ENCODE results near the gene AFF2. TPM values are rescaled to one million over a fixed set of nuclear protein-coding genes. Genes with fewer than 3 reads are reported as not detected.

AFF2 gene
- total RNA-seq, 1 experiment from 2014 or later = 0.05 TPM

GRCh38 chrX:148715361-148715760 is 214.9 kb downstream of the AFF2 start:
- Histone ChIP-seq H3K9me2 (ENCODE audit: insufficient read depth) (no peaks in the 10 kb centered on the region), H3K27me3 (ENCODE audit: insufficient read depth, low read length) (no peaks in the 10 kb centered on the region), H2AFZ (ENCODE audit: low read depth, low read length, poor library complexity, severe bottlenecking) (no peak overlapping the region), H3K4me2 (ENCODE audit: low read length) (no peak overlapping the region), H4K20me1 (ENCODE audit: insufficient read depth) (no peaks in the 10 kb centered on the region), H3K27ac (ENCODE audit: low read depth, low read length) (no peak overlapping the region), H3K9ac (ENCODE audit: low read length) (no peak overlapping the region), H3K36me3 (ENCODE audit: control insufficient read depth in 1 of 2, insufficient read depth in 2 of 2, low read length in 2 of 2) (no peaks in the 10 kb centered on the region), H3K4me3 (replicated peaks in 1 of 2; ENCODE audit: low read depth in 1 of 2, low read length in 2 of 2) (no peak overlapping the region), H3K79me2 (ENCODE audit: insufficient read depth, low read length) (no peaks in the 10 kb centered on the region), H3K9me3 (ENCODE audit: control insufficient read depth in 1 of 2, insufficient read depth in 1 of 2, low read depth in 1 of 2, low read length in 2 of 2) (no peaks in the 10 kb centered on the region), H3K4me1 (ENCODE audit: control insufficient read depth in 1 of 2, insufficient read depth in 2 of 2, low read length in 2 of 2) (no peaks in the 10 kb centered on the region)
- BruUV-seq (replicated peaks) = no TSS peak
- intact Hi-C loops (cut with micrococcal nuclease) = no loop called here
- POLR2A ChIA-PET = no interaction called here
- ATAC-seq (no peak), DNase-seq (ENCODE audit: low read depth, low spot score) (no peak)
- CTCF ChIA-PET = no interaction called here
- RAD21 ChIA-PET (ENCODE audit: low non-redundant PET in 1 of 2, low total read pairs in 2 of 2, uncharacterized antibody in 2 of 2, unreplicated experiment in 2 of 2) = no interaction called here
- TF ChIP-seq RAD21 (IDR thresholded peaks at IDR 0.05; ENCODE audit: low read depth) = no peak
- no peak for TF ChIP-seq EZH2 (IDR thresholded peaks at IDR 0.05)
- TF ChIP-seq ATF3 (IDR thresholded peaks at IDR 0.05) = no peak
- TF ChIP-seq POLR2A (IDR thresholded peaks at IDR 0.05; ENCODE audit: borderline replicate concordance, extremely low read depth, insufficient read depth, insufficient read length) = no peak
- TF ChIP-seq TCF7L2 (IDR thresholded peaks at IDR 0.05; ENCODE audit: borderline replicate concordance, extremely low read depth, insufficient read depth, insufficient read length) = no peak
- no peak for TF ChIP-seq EZH2phosphoT487 (IDR thresholded peaks at IDR 0.05; ENCODE audit: borderline replicate concordance)
- TF ChIP-seq ELF1 (IDR thresholded peaks at IDR 0.05; ENCODE audit: borderline replicate concordance, low read depth) = no peak
- no peak for TF ChIP-seq ZNF274 (IDR thresholded peaks at IDR 0.05; ENCODE audit: low read depth, low read length)
- TF ChIP-seq YY1 (IDR thresholded peaks at IDR 0.05; ENCODE audit: extremely low read depth, insufficient replicate concordance, low read depth, low read length) = no peak
- no peak for TF ChIP-seq CTCF (IDR thresholded peaks at IDR 0.05 in 2 of 3, conservative IDR thresholded peaks at IDR 0.05 in 1 of 3; ENCODE audit: borderline replicate concordance in 1 of 3, insufficient read depth in 1 of 3, low read depth in 2 of 3, low read length in 2 of 3)
- no peak for TF ChIP-seq CEBPB (IDR thresholded peaks at IDR 0.05; ENCODE audit: low read depth)
- TF ChIP-seq ZFX (IDR thresholded peaks at IDR 0.05) = no peak
- TF ChIP-seq CBX3 (IDR thresholded peaks at IDR 0.05; ENCODE audit: low read depth) = no peak
- TF ChIP-seq EGR1 (IDR thresholded peaks at IDR 0.05; ENCODE audit: low read depth) = no peak
- TF ChIP-seq MAX (IDR thresholded peaks at IDR 0.05) = no peak
- no peak for TF ChIP-seq JUND (IDR thresholded peaks at IDR 0.05)
- no peak for TF ChIP-seq SP1 (IDR thresholded peaks at IDR 0.05; ENCODE audit: low read depth)
- TF ChIP-seq REST (IDR thresholded peaks at IDR 0.05; ENCODE audit: low read depth) = no peak
- TF ChIP-seq ZBTB33 (IDR thresholded peaks at IDR 0.05; ENCODE audit: extremely low read depth, insufficient replicate concordance, low read length) = no peak
- TF ChIP-seq FOSL1 (IDR thresholded peaks at IDR 0.05; ENCODE audit: low read depth) = no peak

All from HCT116 (cell line).